Measurements from ENCODE around the gene NPAS3.

DNA sequence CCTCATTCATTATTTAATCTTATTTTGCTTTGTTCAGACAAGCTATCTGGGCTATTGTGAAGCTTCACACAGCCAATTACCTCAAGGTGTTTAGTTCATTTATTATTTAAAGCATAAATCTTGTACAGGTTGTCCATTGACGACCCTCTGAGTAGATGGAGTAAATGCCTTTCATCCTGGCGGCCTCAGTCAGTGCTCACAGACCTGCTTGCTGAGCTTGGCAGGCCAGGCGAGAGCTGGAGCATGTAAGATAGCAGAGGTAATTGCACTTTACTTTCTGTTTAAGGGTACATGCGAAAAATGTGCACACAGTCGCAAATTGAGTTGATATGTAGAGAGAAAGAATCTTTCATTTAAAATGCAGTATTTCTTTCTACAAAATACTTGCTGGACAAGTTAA is 224.4 kb downstream of the NPAS3 start:
- TF ChIP-seq, protein P1, sequence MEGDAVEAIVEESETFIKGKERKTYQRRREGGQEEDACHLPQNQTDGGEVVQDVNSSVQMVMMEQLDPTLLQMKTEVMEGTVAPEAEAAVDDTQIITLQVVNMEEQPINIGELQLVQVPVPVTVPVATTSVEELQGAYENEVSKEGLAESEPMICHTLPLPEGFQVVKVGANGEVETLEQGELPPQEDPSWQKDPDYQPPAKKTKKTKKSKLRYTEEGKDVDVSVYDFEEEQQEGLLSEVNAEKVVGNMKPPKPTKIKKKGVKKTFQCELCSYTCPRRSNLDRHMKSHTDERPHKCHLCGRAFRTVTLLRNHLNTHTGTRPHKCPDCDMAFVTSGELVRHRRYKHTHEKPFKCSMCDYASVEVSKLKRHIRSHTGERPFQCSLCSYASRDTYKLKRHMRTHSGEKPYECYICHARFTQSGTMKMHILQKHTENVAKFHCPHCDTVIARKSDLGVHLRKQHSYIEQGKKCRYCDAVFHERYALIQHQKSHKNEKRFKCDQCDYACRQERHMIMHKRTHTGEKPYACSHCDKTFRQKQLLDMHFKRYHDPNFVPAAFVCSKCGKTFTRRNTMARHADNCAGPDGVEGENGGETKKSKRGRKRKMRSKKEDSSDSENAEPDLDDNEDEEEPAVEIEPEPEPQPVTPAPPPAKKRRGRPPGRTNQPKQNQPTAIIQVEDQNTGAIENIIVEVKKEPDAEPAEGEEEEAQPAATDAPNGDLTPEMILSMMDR (conservative IDR thresholded peaks at IDR 0.05; ENCODE audit: low read length) = no peak
- no peak for TF ChIP-seq EZH2phosphoT487 (IDR thresholded peaks at IDR 0.05; ENCODE audit: borderline replicate concordance)

Data from Loucy (cell line).